Ectodermal cell (in vitro differentiated cells): ENCODE measurements around the gene SAMD11.

Experiments used
- H3K27ac ChIP-seq: 2 replicates; pipeline ENCODE4 v1.7.0; 2013; ENCODE audit warnings: mild to moderate bottlenecking, low read depth, low read length; ENCODE audit not compliant: insufficient read depth, poor library complexity, severe bottlenecking
- H3K27me3 ChIP-seq: 2 replicates; pipeline ENCODE4 v1.7.0; 2013; ENCODE audit warnings: mild to moderate bottlenecking, low read length; ENCODE audit not compliant: insufficient read depth, control insufficient read depth, poor library complexity, severe bottlenecking
- H3K36me3 ChIP-seq: one replicate; pipeline ENCODE4 v1.7.0; 2013; ENCODE audit warnings: low read length; ENCODE audit not compliant: control insufficient read depth, insufficient read depth
- H3K4me1 ChIP-seq: one replicate; pipeline ENCODE4 v1.7.0; 2013; ENCODE audit warnings: low read length; ENCODE audit not compliant: control insufficient read depth, insufficient read depth
- H3K4me3 ChIP-seq: 2 replicates; pipeline ENCODE4 v1.7.0; 2013; ENCODE audit warnings: low read depth, low read length, control low read depth; ENCODE audit not compliant: insufficient read depth
- H3K9me3 ChIP-seq: 2 replicates; pipeline ENCODE4 v1.7.0; 2013; ENCODE audit warnings: mild to moderate bottlenecking, low read length, moderate library complexity; ENCODE audit not compliant: control insufficient read depth
- WGBS, 2 experiments: methylation state at CpG; one replicate each; pipeline ENCODE4 v1.1.7; 2013; ENCODE audit warnings: missing lambda C conversion rate in 2 of 2; 5-methylcytosine and 5-hydroxymethylcytosine counted together

SAMD11 gene

GRCh38 chr1:918843-919242 is 4.9 kb upstream of the SAMD11 start:
- no peaks in the 10 kb centered on the region for H3K36me3 ChIP-seq
- H3K9me3 ChIP-seq = no peaks in the 10 kb centered on the region
- no peak overlapping the region for H3K27ac ChIP-seq
- 87 to 89% methylated on average over 6 of the region's 6 CpGs for WGBS, 2 experiments
- H3K4me3 ChIP-seq = no peak overlapping the region
- peaks cover 19% of the 10 kb centered on the region for H3K4me1 ChIP-seq
- peaks cover 99% of the 10 kb centered on the region for H3K27me3 ChIP-seq

- 86 to 87% methylated on average over 29 of the region's 29 CpGs for WGBS, 2 experiments
Measured at GRCh38 chr1:919271-919872, 4.4 kb upstream of the SAMD11 start.

GRCh38 chr1:920010-920409 is 3.7 kb upstream of the SAMD11 start:
- Histone ChIP-seq H3K27ac (no peak overlapping the region), H3K27me3 (peaks cover 100% of the 10 kb centered on the region), H3K4me1 (peaks cover 19% of the 10 kb centered on the region), H3K36me3 (no peaks in the 10 kb centered on the region), H3K9me3 (no peaks in the 10 kb centered on the region), H3K4me3 (no peak overlapping the region)
- WGBS, 2 experiments = 81 to 82% methylated on average over 23 of the region's 23 CpGs

More at GRCh38 chr1:919271-919872, 4.4 kb upstream of the SAMD11 start:
- H3K27me3 ChIP-seq = peaks cover 99% of the 10 kb centered on the region
- H3K9me3 ChIP-seq = no peaks in the 10 kb centered on the region
- no peak overlapping the region for H3K4me3 ChIP-seq
- peaks cover 19% of the 10 kb centered on the region for H3K4me1 ChIP-seq
- no peak overlapping the region for H3K27ac ChIP-seq
- no peaks in the 10 kb centered on the region for H3K36me3 ChIP-seq

- Histone ChIP-seq H3K4me1 (peaks cover 19% of the 10 kb centered on the region), H3K9me3 (no peaks in the 10 kb centered on the region), H3K27me3 (peaks cover 100% of the 10 kb centered on the region), H3K36me3 (no peaks in the 10 kb centered on the region), H3K27ac (no peak overlapping the region), H3K4me3 (peak overlapping the region; percentile 0)
- 55 to 56% methylated on average over 13 of the region's 13 CpGs for WGBS, 2 experiments
Measured at GRCh38 chr1:920521-920920, 3.2 kb upstream of the SAMD11 start.

GRCh38 chr1:921011-921837 is 2.5 kb upstream of the SAMD11 start:
- Histone ChIP-seq H3K36me3 (no peaks in the 10 kb centered on the region), H3K4me3 (peak overlapping the region; percentile 0), H3K27me3 (peaks cover 100% of the 10 kb centered on the region), H3K27ac (no peak overlapping the region), H3K4me1 (peaks cover 24% of the 10 kb centered on the region), H3K9me3 (no peaks in the 10 kb centered on the region)
- WGBS, 2 experiments = 31 to 32% methylated on average over 38 of the region's 38 CpGs

GRCh38 chr1:923991-924655 is 400 bp downstream of the SAMD11 start:
- no peaks in the 10 kb centered on the region for H3K36me3 ChIP-seq
- peaks cover 24% of the 10 kb centered on the region for H3K4me1 ChIP-seq
- H3K27me3 ChIP-seq = peaks cover 100% of the 10 kb centered on the region
- H3K4me3 ChIP-seq = peak overlapping the region; percentile 37
- 1% methylated on average over 98 of the region's 98 CpGs for WGBS, 2 experiments
- no peaks in the 10 kb centered on the region for H3K9me3 ChIP-seq
- no peak overlapping the region for H3K27ac ChIP-seq

GRCh38 chr1:924656-925560 is 1.2 kb downstream of the SAMD11 start:
- H3K27ac ChIP-seq = no peak overlapping the region
- peaks cover 100% of the 10 kb centered on the region for H3K27me3 ChIP-seq
- peaks cover 24% of the 10 kb centered on the region for H3K4me1 ChIP-seq
- H3K4me3 ChIP-seq = peak overlapping the region; percentile 37
- H3K36me3 ChIP-seq = no peaks in the 10 kb centered on the region
- no peaks in the 10 kb centered on the region for H3K9me3 ChIP-seq
- 1% methylated on average over 118 to 119 of the region's 120 CpGs for WGBS, 2 experiments

- Histone ChIP-seq H3K4me3 (peak overlapping the region; percentile 25), H3K27me3 (peaks cover 100% of the 10 kb centered on the region), H3K36me3 (no peaks in the 10 kb centered on the region), H3K27ac (no peak overlapping the region), H3K4me1 (peaks cover 18% of the 10 kb centered on the region), H3K9me3 (no peaks in the 10 kb centered on the region)
- WGBS, 2 experiments = 4 to 5% methylated on average over 65 of the region's 65 CpGs
Measured at GRCh38 chr1:925561-926421, 2.1 kb downstream of the SAMD11 start.

- Histone ChIP-seq H3K4me1 (peaks cover 18% of the 10 kb centered on the region), H3K9me3 (no peaks in the 10 kb centered on the region), H3K27ac (no peak overlapping the region), H3K4me3 (no peak overlapping the region), H3K27me3 (peaks cover 100% of the 10 kb centered on the region), H3K36me3 (no peaks in the 10 kb centered on the region)
- WGBS, 2 experiments = 57 to 60% methylated on average over 9 of the region's 9 CpGs
Measured at GRCh38 chr1:927234-927633, 3.5 kb downstream of the SAMD11 start.
